Esophagus (tissue), 2 donors: ENCODE measurements around the gene CWC22. TPM values are rescaled to one million over a fixed set of nuclear protein-coding genes. Genes with fewer than 3 reads are reported as not detected.
"Not testable (repeated sequence)": the region's sequence is repeated elsewhere in the genome, so short reads cannot be mapped to it uniquely, and the experiment has no call there.

Experiments
- H3K27ac ChIP-seq, 2 donors: one replicate each; pipeline ENCODE4 v1.5.1; 2013; ENCODE audit warnings: low read depth in 2 of 2, mild to moderate bottlenecking in 2 of 2, inconsistent platforms in 1 of 2, low read length in 1 of 2, moderate library complexity in 1 of 2
- H3K27me3 ChIP-seq, 2 donors: one replicate each; pipeline ENCODE4 v1.6.1; 2013; ENCODE audit warnings: low read length in 2 of 2, control low read depth in 1 of 2, mild to moderate bottlenecking in 1 of 2; ENCODE audit not compliant: insufficient read depth in 2 of 2, control insufficient read depth in 1 of 2
- H3K36me3 ChIP-seq, 2 donors: one replicate each; pipeline ENCODE4 v1.6.1; 2013; ENCODE audit warnings: low read length in 1 of 2; ENCODE audit not compliant: control insufficient read depth in 2 of 2, insufficient read depth in 2 of 2
- H3K4me1 ChIP-seq, 2 donors: one replicate each; pipeline ENCODE4 v1.6.1; 2013; ENCODE audit warnings: low read length in 1 of 2; ENCODE audit not compliant: control insufficient read depth in 2 of 2, insufficient read depth in 2 of 2
- H3K4me3 ChIP-seq, 2 donors: one replicate each; pipeline ENCODE4 v1.5.1; 2013; ENCODE audit warnings: low read length in 2 of 2, mild to moderate bottlenecking in 2 of 2, low read depth in 1 of 2, moderate library complexity in 1 of 2
- H3K9me3 ChIP-seq, 2 donors: one replicate each; pipeline ENCODE4 v1.6.1; 2013; ENCODE audit warnings: mild to moderate bottlenecking in 2 of 2, low read depth in 1 of 2, low read length in 1 of 2, moderate library complexity in 1 of 2; ENCODE audit not compliant: control insufficient read depth in 2 of 2, insufficient read depth in 1 of 2
- WGBS, 2 donors: extraction: QIAGEN DNeasy Blood & Tissue Kit; methylation state at CpG; one replicate each; pipeline ENCODE4 v1.1.7; 2013; 5-methylcytosine and 5-hydroxymethylcytosine counted together
- polyA plus RNA-seq, 2 donors: library from polyadenylated mRNA; stranded (reverse); fragments of 200-250 nt; gene quantifications; one replicate each; pipeline ENCODE4 v1.2.3, GENCODE V29; 2013
- donor health status: healthy with polysubstance abuse.
- donor health status: Bipolar disorder and iron deficiency.

The CWC22 gene
- polyA plus RNA-seq, 2 donors = 7.5 to 10.4 TPM

GRCh38 chr2:179939259-179939658, 67.8 kb downstream of the CWC22 start:
- WGBS, 2 donors = 77 to 78% methylated on average over 5 of the region's 5 CpGs
- H3K4me3 ChIP-seq = no peak overlapping the region
- no peaks in the 10 kb centered on the region for H3K4me1 ChIP-seq
- no peak overlapping the region for H3K27ac ChIP-seq
- no peaks in the 10 kb centered on the region for H3K36me3 ChIP-seq
- no peaks in the 10 kb centered on the region for H3K27me3 ChIP-seq
- no peaks in the 10 kb centered on the region for H3K9me3 ChIP-seq

DNA sequence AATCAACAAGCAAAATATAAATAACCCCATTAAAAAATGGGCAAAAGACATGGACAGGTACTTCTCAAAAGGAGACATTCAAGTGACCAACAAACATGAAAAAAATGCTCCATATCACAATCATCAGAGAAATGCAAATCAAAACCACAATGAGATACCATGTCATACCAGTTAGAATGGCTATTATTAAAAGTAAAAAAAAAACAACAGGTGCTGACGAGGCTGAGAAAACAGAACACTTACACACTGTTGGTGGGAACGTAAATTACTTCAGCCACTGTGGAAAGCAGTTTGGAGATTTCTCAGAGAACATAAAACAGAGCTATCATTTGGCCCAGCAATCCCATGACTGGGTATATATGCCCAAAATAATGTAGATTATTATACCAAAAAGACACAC, 69.1 kb downstream of the CWC22 start:
- H3K36me3 ChIP-seq = no peaks in the 10 kb centered on the region
- H3K4me1 ChIP-seq = no peaks in the 10 kb centered on the region
- H3K27ac ChIP-seq = no peak overlapping the region
- no peak overlapping the region for H3K4me3 ChIP-seq
- 93 to 98% methylated on average over 2 of the region's 2 CpGs for WGBS, 2 donors
- no peaks in the 10 kb centered on the region for H3K9me3 ChIP-seq
- no peaks in the 10 kb centered on the region for H3K27me3 ChIP-seq

- Histone ChIP-seq H3K27me3 (no peaks in the 10 kb centered on the region), H3K4me3 (no peak overlapping the region), H3K36me3 (no peaks in the 10 kb centered on the region), H3K9me3 (no peaks in the 10 kb centered on the region), H3K27ac (no peak overlapping the region), H3K4me1 (no peaks in the 10 kb centered on the region)
- 92% methylated on average over 3 of the region's 3 CpGs for WGBS, 2 donors
These were observed 70.4 kb downstream of the CWC22 start for GRCh38 chr2:179936654-179937053.

DNA sequence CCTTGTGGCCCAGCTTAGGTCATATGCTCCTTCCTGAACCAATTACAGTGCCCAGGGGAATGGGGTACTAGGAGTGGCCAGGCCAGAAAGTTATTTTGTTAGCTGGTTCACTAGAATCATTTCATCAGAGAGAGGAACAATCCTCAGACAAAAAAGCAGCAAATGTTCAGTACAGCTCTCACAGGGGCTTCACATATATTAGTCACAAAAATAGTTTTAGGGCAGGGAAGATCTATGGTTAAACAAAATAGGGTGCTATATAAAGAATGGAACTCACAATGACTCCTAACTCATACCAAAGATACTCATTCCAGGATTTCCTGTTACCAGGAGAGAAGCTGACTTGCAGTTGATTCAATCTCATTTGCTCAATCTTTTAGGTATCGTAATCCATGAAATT, 71.0 kb downstream of the CWC22 start:
- no peaks in the 10 kb centered on the region for H3K36me3 ChIP-seq
- H3K27ac ChIP-seq = no peak overlapping the region
- H3K4me3 ChIP-seq = no peak overlapping the region
- no peaks in the 10 kb centered on the region for H3K9me3 ChIP-seq
- 90 to 97% methylated on average over 1 of the region's 1 CpG for WGBS, 2 donors
- no peaks in the 10 kb centered on the region for H3K27me3 ChIP-seq
- no peaks in the 10 kb centered on the region for H3K4me1 ChIP-seq

- no peaks in the 10 kb centered on the region for H3K4me1 ChIP-seq
- no peak overlapping the region for H3K27ac ChIP-seq
- WGBS, 2 donors = 82% methylated on average over 2 of the region's 2 CpGs
These were observed 74.3 kb downstream of the CWC22 start for GRCh38 chr2:179932786-179933185.

DNA sequence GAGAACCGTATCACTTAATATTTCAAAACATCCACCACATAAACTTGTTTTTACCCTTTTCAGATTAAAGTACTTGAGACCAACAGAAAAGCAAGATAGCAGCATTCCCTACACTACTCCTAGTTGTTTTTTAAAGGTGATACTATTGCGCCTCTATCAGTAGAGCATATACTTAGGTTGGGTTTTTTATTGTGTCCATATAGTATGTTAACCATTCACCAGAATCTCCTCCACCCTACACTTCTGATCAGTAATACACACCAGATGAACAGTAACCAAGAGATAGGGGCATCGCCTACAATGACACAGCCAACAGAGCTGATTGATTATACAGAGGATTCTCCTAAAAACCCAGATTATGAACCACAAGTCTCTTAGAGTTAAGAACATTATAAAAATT, 75.6 kb downstream of the CWC22 start:
- Histone ChIP-seq H3K4me1 (no peaks in the 10 kb centered on the region), H3K27me3 (no peaks in the 10 kb centered on the region), H3K36me3 (no peaks in the 10 kb centered on the region), H3K27ac (no peak overlapping the region), H3K9me3 (no peaks in the 10 kb centered on the region), H3K4me3 (no peak overlapping the region)
- 66 to 84% methylated on average over 3 of the region's 3 CpGs for WGBS, 2 donors

More at GRCh38 chr2:179932786-179933185, 74.3 kb downstream of the CWC22 start:
- H3K4me3 ChIP-seq = no peak overlapping the region
- H3K9me3 ChIP-seq = no peaks in the 10 kb centered on the region
- H3K36me3 ChIP-seq = no peaks in the 10 kb centered on the region
- H3K27me3 ChIP-seq = no peaks in the 10 kb centered on the region

GRCh38 chr2:179929997-179930396, 77.1 kb downstream of the CWC22 start:
- H3K9me3 ChIP-seq, H3K27me3 ChIP-seq, H3K36me3 ChIP-seq, H3K4me3 ChIP-seq, H3K4me1 ChIP-seq, H3K27ac ChIP-seq: not testable (repeated sequence)
- WGBS, 2 donors = 96 to 100% methylated on average over 3 of the region's 3 CpGs

DNA sequence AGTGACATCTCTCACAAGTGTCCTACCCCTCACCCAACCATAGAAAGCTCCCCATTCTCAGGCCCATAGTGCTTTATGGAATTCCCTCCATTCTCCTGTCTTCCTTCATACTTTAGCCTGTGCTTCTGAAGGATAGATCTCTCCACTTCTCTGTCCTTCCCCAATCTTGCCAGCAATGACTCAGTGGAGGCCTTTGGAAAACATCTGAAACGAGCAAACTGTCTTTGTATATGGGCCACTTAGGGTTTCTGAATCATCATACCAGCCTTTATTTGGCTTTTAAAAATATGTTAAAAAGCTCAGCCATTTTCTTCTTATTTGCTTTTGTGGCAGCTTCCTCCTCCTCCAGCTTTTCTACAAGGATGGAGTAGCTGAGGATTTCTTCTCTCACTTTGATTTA, 80.1 kb downstream of the CWC22 start:
- Histone ChIP-seq H3K36me3 (no peaks in the 10 kb centered on the region), H3K4me1 (no peaks in the 10 kb centered on the region), H3K9me3 (no peaks in the 10 kb centered on the region), H3K27ac (no peak overlapping the region), H3K4me3 (no peak overlapping the region), H3K27me3 (no peaks in the 10 kb centered on the region)
- WGBS, 2 donors = 73 to 81% methylated on average over 1 of the region's 1 CpG

DNA sequence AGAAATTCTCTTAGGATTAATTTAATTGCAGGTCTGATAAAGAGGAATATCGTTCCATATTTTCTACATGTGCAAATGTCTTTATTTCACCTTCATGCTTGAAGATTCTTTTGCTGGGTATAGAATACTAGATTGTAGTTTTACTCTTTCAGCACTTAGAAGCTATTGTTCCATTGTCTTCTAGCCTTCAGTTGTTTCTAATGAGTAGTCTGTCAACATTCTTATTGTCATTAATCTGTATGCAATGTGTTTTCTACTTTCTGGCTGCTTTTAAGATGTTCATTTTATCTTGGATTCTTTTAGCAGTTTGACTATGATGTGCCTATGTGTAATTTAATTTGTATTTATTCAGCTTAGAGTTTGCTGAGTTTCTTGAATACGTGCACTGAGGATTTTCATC, 81.4 kb downstream of the CWC22 start:
- 51 to 64% methylated on average over 2 of the region's 2 CpGs for WGBS, 2 donors
- no peaks in the 10 kb centered on the region for H3K4me1 ChIP-seq
- H3K27ac ChIP-seq = no peak overlapping the region
- no peaks in the 10 kb centered on the region for H3K27me3 ChIP-seq
- no peak overlapping the region for H3K4me3 ChIP-seq
- H3K9me3 ChIP-seq = no peaks in the 10 kb centered on the region
- H3K36me3 ChIP-seq = no peaks in the 10 kb centered on the region

DNA sequence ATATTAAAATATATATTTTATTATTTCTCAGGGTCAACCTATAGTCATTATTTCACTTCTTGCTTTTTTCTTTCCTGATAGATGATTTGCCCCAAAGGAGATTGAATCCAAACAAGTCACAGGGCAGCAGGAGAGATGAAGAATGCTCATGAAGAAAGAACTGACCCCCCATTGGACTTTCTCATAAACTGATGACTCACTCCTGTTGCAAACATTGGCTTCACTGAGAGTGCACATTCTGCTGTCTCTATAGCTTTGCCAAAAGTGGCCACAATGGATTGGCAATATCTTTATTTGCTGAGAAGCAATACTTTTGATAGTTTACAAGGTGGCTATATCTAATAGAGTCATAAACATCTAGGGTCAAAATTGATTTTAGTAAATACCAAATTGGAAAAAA, 89.8 kb downstream of the CWC22 start:
- no peaks in the 10 kb centered on the region for H3K9me3 ChIP-seq
- no peaks in the 10 kb centered on the region for H3K36me3 ChIP-seq
- no peak overlapping the region for H3K4me3 ChIP-seq
- H3K27me3 ChIP-seq = no peaks in the 10 kb centered on the region
- no peak overlapping the region for H3K27ac ChIP-seq
- no peaks in the 10 kb centered on the region for H3K4me1 ChIP-seq
